Kasumi-1 (cell line): ENCODE results near the gene NUMBL.
"Not testable (repeated sequence)": the region's sequence is repeated elsewhere in the genome, so short reads cannot be mapped to it uniquely, and the experiment has no call there.

ENCODE experiments used
- DNase-seq, 2 experiments: peaks; one replicate each; lab custom pipeline; 2025; lab: John Stamatoyannopoulos, UW

The NUMBL gene

DNA sequence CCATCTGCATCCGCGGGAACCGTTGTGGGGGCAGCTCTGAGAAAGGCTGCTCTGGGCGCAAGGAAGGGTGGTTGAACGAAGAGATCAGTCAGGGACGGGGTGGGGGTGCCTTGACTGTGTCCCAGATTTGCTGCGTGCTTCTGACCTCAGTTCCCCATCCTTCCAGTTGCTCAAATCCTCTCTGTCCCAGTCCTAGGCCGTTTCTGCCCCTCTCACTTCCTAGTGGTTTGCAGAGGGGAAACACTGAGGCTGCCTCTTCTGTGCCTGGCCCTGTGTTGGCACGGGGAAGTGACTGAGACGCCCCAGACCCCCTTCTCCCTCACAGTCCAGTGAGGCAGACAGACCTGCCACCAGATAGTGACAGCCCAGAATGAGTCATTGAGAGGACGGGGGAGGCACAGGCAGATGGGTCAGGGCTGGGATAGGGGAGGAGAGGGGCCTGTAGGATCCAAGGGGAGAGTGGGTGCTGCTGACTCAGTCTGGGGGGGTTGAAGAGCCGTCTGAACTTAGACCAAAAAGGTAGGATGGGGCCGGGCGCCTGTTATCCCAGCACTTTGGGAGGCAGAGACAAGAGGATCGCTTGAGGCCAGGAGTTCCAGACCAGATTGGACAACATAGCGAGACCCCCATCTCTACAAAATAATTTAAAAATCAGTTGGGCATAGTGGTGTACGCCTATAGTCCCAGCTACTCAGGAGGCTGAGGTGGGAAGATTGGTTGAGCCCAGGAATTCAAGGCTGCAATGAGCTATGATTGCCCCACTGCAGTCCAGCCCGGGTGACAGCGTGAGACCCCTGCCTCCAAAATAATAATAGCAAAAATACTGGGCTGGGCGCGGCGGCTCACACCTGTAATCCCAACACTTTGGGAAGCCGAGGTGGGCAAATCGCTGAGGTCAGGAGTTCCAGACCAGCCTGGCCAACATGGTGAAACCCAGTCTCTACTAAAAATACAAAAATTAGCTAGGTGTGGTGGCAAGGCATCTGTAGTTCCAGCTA is 26.5 kb downstream of the NUMBL start:
- peak; percentile 18 to 42 for DNase-seq

DNA sequence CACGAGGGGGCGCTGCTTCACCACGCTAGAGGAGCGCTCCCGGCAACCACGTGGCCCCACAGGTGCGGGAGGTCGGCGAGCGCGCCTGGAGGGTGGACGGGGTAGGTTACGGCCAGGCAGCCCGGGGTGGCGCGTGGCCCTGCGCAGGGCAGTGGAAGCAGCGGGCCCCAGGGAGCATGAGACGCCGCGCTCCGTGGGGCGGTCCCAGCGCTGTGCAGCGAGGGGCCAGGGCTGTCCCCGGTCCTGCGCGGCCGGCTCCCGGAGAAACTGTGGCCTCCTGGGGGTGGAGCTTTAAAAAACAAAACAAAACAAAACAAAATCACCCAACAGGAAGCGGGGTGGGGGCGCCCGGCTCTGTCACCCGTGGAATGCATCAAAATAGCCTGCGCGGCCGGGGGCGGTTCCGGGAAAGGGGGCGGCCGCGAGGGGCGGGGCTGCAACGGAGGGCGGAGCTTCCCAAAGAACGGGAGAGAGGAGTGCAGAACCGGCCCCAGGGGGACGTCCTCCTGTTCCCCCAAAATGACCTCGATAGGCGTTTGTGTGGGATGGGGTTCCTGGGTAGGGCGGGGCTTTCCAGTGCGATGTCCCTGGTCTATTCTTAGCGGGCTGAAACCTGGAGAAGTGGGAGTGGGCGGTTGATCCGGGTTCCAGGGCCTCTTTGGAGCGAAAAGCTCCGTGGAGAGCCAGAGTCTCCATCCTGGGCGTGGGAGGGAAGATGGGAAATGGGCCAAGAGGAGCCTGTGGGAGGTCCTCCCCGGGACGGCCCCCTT is 27.3 kb downstream of the NUMBL start:
- peak; percentile 63 to 66 for DNase-seq

DNA sequence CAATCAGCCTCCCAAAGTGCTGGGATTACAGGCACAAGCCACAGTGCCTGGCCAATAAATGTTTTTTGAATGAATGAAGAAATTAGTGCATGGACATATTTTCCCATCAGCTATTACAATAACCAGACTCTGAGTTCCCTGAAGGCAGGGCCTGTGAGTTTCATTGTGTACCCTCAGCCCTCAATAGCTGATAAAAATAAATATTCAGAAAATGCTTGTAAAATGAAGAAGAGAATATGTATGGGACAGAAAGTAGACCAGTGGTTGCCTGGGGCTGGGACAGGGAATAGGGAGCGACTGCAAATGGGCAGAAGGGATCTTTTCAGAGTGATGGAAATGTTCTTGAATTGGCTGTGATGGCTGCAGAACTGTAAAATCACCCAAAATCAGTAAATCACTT is 28.8 kb downstream of the NUMBL start:
- no peak for DNase-seq

DNA sequence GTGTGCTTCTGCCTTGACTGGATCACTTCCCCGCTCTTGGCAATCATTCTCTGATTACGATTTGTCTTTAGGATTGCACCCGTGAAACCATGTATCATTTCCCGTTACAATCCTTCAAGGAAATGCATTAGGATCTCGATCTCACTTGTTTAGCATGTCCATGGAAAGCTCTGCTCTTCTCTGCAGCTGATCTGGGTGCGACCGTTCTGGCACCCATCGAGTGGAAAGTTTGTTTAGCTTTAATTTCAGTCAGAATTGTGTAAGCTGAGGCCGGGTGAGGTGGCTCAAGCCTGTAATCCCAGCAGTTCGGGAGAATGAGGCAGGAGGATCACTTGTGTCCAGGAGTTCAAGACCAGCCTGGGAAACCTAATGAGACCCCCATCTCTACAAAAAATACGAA is 30.9 kb downstream of the NUMBL start:
- DNase-seq, result no peak

DNA sequence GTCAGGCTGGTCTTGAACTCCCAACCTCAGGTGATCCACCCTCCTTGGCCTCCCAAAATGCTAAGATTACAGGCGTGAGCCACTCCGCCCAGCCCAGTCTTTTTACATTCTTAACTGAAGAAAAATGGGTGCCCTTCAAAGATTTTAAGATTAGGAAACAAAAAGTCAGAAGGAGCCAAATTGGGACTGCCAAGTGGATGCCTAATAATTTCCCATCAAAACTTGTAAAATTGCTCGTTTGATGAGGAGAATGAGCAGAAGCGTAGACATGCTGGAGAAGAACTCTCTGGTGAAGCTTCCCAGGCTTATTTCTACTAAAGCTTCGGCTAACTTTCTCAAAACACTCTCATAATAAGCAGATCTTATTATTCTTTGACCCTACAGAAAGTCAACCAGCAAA is 31.3 kb downstream of the NUMBL start:
- DNase-seq, result no peak

DNA sequence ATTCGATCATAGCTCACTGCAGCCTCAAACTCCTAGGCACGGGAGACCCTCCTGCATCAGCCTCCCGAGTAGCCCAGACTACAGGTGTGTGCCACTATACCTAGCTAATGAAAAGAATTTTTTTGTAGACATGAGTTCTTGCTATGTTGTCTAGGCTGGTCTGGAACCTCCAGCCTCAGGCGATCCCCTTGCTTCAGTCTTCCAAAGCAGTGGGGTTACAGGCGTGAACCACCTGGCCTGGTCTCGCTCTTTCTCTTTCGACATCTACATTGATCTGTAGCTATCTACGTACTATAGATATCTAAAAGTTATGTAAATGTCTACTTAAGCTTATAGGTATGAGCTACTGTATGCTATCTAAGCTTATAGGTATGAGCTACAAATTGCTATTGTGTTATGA is 32.4 kb downstream of the NUMBL start:
- DNase-seq, result no peak

DNA sequence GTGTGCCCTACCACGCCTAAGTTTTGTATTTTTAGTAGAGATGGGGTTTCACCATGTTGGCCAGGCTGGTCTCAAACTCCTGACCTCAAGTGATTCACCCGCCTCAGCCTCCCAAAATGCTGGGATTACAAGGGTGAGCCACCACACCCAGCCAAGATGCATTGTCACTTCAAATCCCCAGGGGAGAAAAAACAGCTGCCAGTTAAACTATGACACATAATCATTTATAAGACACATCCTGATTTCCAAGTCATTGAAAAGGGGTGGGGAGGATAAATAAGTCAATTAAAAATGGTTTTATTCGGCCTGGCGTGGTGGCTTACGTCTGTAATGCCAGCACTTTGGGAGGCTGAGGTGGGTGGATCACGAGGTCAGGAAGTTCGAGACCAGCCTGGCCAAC is 34.8 kb downstream of the NUMBL start:
- not testable (repeated sequence) for DNase-seq

DNA sequence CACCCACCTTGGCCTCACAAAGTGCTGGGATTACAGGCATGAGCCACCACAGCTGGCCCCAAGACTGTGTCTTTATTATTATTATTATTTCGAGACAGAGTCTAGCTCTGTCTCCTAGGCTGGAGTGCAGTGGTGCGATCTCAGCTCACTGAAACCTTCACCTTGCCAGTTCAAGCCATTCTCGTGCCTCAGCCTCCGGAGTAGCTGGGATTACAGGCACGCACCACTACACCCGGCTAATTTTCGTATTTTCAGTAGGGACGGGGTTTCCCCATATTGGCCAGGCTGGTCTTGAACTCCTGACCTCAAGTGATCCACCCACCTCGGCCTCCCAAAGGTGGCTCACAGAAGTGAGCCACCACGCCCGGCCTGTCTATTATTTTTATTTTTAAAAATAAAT is 38.1 kb downstream of the NUMBL start:
- DNase-seq, result not testable (repeated sequence)

DNA sequence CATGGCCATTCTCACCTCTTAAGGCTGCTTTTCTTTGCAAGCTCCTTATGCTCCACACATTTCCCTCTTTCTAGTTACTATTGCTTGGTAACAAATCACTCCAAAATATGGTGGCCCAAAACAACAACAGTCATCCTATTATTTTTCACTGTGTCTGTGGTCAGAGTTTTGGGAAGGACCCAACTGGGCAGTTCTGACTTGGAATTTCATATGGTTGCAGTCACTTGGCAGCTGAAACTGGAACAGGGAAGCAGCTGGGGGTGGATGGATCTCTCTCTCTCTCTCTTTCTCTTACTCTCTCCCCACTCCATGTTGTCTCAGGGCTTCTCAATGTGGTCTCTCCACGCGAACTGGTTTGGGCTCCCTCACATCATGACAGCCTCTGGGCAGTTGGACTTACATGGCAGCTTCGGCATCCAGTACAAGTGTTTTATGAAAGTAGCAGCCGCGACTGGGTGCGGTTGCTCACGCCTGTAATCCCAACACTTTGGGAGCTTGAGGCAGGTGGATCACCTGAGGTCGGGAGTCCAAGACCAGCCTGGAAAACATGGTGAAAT is 39.6 kb downstream of the NUMBL start:
- no peak for DNase-seq

DNA sequence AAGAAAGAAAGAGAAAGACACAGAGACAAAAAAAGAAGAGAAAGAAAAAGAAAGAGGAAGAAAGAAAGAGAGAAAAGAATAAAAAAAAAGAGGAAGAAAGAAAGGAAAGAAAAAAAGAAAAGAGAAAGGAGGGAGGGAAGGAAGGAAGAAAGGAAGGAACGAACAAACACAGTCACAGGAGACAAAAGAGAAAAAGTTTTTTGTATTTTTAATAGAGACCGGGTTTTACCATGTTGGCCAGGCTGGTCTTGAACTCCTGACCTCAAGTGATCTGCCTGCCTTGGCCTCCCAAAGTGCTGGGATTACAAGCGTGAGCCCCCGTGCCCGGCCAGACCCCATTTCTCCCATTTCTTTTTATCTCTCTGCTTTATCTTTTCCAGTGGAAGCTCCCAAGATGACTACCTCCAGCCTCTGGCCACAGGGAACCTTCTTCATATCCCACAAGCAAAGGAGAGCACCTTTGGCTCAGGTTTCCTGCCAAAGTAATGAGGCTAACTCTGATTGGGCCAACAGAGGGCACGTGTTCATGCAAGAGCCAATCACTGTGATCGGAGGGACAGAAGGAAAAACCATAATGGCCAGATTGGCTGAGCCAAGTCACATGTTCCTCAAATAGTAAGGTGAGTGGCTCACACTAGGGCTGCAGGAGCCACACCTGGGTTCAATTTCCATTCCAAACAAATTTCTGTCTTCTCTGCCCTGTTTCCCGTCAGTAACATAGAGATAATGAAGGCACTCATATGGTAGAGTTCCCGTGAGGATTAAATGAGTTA is 40.4 kb downstream of the NUMBL start:
- DNase-seq, result not testable (repeated sequence)

DNA sequence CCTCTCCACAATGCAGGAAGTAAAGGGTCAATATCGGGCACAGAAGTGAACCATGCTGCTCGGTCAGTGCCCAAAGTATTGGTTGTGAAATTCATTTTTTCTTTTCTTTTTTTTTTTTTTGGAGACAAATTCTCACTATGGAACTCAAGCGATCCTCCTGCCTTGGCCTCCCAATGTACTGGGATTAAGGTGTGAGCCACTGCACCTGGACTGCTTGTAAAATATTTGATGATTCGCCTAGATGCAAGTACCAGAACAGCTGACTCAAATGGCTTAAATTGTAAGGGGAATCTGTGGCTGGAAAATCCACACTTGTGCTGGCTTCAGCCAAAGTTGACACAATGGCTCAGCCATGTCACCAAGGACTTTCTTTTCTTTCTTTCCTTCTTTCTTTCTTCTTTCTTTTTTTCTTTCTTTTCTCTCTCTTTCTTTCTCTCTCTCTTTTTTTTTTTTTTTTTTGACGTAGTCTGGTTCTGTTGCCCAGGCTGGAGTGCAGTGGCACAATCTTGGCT is 43.7 kb downstream of the NUMBL start:
- no peak for DNase-seq

DNA sequence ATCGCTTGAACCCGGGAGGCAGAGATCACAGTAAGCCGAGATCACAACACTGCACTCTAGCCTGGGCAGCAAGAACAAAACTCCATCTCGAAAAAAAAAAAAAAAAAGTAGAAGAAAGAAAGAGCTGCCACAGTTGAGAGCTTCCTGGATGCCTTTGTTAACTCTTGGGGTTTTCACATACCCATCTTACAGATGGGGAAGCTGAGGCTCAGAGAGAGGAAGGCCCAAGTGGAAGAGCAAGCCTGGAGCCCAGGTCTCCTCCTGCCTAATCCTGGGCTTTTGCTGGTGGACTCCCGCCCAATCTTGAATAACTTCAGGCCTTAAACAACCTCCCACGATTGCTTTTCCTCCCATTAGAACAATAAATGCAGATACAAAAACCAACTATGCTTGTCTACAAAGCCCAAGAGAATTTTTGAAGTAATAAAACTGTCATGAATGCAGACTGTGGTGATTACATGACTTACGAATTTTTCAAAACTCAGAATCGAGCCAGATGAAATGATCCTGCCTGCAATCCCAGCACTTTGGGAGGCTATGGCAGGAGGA is 47.6 kb downstream of the NUMBL start:
- no peak for DNase-seq

DNA sequence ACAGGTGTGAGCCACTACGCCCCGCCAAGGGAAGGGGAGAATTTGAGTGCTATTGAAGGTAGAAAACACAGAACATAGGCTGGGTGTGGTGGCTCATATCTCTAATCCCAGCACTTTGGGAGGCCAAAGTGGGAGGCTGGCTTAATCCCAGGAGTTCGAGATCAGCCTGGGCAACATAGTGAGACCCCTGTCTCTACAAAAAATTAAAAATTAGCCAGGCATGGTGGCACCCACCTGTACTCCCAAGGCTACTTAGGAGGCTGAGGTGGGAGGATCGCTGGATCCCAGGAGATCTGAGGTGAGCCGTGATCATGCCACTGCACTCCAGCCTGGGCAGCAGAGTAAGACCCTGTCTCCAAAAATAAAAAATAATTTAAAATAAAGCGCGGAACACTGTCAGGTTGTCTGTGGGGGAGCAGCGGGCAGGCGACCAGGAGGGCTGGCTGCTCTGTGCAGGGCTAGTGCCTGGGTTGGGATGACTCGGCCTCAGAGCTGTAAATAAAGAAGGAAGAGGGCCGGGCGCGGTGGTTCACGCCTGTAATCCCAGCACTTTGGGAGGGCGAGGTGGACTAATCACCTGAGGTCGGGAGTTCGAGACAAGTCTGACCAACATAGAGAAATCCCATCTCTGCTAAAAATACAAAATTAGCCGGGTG is 48.3 kb downstream of the NUMBL start:
- DNase-seq, result no peak

DNA sequence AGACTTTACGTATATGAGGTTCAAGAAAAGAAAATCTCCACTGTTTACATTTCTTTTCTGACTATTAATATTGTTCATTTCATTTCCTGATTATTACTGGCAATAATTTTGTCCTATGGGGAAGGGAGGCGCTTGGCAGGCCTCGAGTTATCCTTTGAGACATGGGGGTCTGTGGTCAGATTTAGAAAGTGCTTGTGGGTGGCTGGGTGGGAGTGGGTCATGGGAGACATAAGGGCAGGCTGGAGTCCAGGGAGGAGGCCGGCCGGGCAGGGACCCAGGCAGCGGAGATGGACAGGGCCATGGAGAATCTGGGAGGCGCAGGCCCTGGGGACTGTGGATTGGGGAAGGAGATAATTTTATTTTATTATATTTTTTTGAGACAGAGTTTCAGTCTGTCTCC is 49.2 kb downstream of the NUMBL start:
- no peak for DNase-seq

DNA sequence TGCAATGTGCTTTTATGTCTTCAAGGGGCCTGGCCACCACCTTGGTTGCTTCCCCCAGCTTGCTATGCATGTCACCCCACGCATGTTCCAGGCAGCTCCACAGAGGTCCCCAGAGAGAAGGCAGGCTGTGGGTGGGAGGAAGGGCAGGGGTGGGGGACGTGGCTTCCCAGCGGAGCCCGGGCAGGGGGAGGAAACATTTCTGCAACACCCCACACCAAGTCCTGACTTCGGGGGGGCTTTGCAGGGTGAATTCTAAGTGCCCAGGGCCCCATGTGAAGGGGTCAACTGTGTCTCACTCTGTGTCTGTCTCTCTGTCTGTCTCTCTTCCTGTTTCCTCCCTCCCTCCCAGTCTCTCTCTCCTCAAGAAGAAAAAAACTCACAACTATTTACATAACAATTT is 49.7 kb downstream of the NUMBL start:
- no peak for DNase-seq

DNA sequence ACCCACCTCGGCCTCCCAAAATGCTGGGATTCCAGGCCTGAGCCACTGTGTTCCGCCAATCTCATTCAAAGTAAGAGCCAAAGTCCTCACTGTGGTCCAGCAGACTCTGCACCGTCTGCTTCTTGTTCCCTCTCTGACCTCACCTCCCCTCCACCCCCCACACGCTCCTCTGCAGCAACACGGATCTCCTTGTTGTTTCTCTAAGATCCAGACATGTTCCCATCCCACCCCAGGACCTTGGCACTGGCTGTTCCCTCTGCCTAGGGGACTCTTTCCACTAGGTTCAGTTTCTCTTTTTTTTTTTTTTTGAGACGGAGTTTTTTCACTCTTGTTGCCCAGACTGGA is 50.8 kb downstream of the NUMBL start:
- DNase-seq, result no peak

DNA sequence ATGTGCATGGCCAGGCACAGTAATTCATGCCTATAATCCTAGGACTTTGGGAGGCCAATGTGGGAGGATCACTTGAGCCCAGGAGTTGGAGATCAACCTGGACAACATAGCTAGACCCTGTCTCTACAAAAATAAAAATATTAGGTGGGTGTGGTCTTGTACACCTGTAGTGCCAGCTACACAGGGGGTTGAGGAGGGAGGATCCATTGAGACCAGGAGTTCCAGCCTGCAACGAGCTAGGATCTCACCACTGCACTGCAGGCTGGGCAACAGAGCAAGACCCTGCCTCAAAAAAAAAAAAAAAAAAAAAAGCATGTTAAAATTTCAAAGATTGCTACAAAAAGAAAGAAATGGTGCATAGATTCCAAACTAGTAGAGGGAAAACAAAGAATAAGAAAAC is 52.1 kb downstream of the NUMBL start:
- no peak for DNase-seq

DNA sequence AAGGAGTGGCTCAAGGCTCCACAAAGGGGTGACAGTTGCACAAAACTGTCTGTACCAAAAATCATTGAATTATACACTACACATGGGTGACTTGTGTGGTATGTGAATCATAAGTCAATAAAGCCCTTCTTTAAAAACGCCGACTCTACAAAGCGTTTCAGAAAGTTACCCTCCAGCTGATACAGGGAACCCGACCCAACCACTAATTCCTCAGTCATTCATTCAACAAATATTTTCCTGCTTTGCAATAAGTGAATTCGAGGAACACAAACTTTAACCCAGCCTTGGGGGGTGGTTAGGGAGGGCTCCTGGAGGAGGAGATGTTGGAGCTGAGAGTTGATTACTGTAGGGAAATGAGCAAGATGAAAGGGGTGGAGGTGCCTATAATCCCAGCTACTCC is 57.2 kb downstream of the NUMBL start:
- no peak for DNase-seq

DNA sequence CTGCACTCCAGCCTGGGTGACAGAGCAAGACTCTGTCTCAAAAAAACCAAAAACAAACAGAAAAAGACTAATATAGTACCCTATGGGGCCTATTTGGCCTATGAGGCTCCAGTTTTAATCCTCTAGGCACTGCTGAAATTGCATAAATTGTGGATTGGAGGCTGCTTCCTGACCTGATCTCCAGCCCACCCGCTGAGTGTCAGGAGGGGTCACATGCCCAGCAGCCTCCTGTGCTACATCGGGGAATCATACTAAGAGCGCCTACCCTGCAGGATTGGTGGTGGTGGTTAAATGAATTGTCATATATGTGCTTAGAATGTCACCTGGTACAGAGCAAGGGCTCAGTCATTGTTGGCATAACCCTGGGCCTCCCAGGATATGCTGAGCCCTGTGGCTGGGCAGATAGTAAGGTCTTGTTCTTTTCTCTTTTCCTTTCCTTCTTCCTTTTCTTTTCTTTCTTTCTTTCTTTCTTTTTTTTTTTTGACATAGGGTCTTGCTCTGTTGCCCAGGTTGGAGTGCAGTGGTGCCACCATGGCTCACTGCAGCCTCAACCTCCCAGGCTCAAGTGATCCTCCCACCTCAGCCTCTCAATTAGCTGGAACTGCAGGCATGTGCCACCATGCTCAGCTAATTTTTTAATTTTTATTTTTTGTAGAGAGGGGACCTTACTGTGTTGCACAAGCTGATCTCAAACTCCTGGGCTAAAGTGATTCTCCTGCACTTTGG is 58.0 kb downstream of the NUMBL start:
- DNase-seq, result no peak

DNA sequence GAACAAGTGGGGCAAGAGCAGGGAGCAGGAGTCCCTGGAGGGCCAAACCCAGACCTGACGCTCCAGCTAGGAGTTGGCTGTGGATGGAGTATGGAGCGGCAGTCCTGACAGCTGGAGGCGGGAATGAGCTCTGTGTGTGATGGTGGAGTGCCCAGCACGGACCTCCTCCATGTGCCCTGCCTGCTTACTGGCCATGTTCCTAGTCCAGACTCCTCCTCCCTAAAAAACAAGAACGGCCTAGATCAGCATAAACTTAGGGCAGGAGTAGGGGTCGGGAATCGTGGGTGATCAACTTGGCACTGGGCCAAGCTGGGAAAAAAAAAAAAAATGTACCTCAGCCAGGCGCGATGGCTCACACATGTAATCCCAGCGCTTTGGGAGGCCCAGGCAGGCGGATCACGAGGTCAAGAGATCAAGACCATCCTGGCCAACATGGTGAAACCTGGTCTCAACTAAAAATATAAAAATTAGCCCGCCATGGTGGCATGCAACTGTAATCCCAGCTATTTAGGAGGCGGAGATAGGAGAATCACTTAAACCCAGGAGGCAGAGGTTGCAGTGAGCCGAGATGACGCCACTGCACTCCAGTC is 59.8 kb downstream of the NUMBL start:
- no peak for DNase-seq
